HG02798 (cell line): Measurements from ENCODE around the gene NAALADL2.
"Not testable (repeated sequence)": the region's sequence is repeated elsewhere in the genome, so short reads cannot be mapped to it uniquely, and the experiment has no call there.

Experiments used
- ATAC-seq: cut with Tn5 transposase; IDR thresholded peaks from one replicate; pipeline ENCODE4 v1.9.1; 2021; ENCODE audit warnings: mild to moderate bottlenecking; ENCODE audit not compliant: unreplicated experiment, poor library complexity

Gene NAALADL2

DNA sequence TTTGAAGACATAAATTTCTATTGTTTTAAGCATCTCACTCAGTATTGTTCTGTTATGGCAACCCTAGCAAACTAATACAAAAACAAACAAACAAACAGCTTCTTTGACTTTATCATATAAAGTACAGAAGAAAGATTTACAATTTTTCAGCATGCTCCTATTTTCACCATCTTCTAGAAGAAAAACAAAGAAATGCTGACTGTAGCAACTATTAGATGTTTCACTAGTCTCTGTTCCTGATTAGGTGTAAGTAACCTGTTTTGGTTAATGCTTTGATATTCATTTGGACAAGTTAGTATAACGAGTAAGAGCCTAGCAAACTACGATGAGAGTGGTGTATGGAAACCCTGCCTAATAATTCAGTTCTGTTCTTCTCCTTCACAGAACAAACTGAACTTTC, 478.5 kb downstream of the NAALADL2 start:
- no peak for ATAC-seq

GRCh38 chr3:175338775-175339535, 479.8 kb downstream of the NAALADL2 start:
- peak; percentile 58 for ATAC-seq

DNA sequence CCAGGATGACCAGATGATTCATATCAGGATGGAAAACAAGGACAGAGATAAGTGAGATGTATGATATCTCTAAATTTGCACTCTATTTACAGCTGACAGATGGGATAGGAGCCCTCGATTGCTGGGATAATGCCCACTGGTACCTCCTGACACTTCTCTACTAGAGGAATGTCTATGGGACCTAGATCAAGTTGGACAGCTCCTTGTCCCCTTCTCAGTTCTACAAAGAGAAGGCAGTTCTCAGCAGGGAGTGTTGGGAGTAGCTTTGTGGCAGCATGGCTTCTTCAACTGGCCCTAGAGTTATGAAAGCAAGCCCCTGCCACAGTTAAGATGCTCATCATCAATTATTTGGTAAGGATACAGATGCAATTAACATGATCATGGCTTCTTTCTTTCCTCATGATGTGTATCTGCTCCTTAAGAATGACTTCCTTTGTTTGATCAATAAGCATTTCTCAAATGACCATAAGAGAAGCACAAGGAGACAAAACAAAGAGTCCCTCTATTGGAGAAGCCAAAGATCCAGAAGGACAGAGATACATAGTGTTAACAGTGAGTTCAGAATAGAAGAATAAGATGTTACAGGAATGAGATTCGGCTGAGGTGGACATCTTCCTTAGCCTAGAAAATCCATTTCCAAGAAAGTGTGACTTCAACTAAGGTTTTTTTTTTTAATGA, 481.3 kb downstream of the NAALADL2 start:
- no peak for ATAC-seq

- no peak for ATAC-seq
These were observed 483.1 kb downstream of the NAALADL2 start for GRCh38 chr3:175342196-175342595.

- no peak for ATAC-seq
These were observed 484.8 kb downstream of the NAALADL2 start for GRCh38 chr3:175343946-175344345.

DNA sequence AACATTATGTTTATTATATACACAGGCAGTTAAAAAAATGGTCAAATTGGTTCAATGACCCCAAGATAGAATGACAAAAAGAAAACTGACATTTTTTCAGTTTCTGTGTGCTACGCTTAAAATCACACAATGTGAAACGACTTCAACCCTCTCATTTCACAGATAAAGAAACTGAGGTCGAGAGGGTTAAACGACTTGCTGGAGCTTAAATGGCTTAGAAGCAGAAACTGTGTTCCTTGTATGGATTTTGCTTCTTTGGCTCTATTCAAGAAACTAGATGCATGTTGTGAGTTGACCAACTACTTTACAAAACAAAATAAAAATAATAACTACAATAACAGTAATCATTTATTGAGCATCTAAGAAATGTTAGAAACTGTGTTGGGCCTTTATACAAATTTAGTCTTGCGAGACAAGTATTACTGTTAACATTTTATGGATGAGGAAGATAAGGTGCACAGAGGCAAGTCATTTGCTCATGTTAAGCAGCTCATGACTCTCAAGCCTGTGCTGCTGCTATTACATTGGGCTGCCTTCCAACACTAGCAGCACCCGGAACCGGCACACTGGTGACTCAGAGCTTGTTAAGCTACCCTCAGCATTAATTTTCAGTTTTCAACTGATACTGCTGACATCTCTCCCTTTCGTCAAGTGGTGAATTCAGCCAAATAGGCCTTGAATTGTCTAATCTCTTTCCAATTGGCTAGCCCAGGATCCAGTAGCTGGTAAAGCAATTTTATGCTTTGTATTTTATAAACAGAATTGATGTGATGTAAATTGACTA, 487.6 kb downstream of the NAALADL2 start:
- peak; percentile 59 for ATAC-seq

DNA sequence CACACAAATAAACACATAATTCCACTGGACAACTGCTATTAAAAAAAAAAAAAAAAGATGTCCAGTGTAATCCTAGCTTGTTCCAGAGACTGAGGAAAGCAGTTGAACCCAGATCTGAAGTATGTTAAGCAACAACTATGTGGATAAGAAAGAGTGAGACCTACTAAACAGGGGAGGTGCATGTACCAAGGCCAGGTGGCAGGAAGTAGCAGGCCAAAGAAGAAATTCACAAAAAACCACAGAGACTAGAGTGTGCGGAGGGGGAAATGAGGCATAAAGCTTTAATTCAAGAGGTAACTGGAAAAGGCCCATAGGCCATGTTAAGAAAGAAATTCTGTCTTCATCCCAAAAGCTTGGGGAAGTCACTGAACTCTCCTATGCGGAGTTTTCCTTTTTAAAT, 490.0 kb downstream of the NAALADL2 start:
- ATAC-seq: peak; percentile 74

DNA sequence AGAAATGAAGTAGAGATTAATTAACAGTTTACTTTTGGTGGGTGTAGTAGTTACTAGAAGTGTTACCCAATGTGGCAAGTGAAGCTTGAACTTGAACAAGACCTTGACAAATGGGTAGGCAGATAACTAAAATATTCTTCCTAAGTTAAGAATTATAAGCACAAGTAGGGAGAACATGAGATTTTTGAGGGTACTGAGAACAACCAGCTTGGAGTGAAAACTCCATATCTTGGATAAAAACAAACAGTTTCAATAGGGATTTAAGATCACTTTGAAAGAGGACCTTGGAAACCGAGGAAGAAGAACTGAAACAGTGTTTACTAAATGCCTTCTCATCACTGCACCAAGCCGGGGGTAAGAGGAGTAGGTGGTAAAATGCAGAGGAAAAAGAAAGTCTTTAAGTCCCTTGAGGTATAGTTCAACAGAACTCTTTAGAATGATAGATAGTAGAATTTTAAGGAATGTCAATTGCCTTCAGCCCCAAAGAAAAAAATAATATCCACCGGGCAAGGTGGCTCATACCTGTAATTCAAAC, 496.7 kb downstream of the NAALADL2 start:
- ATAC-seq: no peak

DNA sequence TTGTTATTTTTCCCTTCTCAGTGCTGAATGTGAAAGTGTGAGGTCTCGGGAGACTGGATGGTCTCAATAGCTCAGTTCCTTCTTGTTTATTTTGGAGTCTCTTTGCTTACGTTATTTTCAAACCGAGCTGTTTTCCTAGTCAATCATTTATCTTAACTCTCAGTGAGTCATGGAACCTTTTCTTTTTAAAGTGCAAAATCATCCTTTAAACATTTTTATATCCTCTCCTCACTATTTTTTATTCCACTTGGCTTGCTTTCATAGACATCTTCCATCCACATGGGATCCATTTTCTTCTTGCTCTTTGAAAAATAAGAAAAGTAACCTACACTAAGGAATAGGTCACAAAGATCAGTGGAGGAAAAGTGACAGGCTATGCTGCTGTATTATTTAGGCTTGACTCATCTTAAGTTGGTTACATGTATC, 497.8 kb downstream of the NAALADL2 start:
- ATAC-seq: no peak

- ATAC-seq: no peak
These were observed 498.6 kb downstream of the NAALADL2 start for GRCh38 chr3:175357758-175358157.

DNA sequence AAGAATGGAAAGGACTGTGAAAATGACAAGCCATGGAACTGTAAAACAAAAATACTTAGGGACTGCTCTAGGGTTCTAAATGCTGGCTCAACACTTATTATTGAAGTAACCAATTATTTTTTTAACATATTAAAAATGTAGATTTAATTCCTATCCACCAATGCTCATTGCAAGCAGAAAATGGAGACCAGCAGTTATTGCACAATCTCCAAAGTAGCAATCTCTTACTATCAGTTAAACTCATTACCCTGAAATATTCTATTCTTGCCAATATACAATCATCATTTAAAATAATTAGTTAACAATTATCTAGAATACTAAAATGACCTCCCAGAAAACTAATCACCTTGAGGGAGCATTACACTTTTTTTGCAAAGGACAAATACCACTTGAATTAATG, 499.8 kb downstream of the NAALADL2 start:
- ATAC-seq: no peak

DNA sequence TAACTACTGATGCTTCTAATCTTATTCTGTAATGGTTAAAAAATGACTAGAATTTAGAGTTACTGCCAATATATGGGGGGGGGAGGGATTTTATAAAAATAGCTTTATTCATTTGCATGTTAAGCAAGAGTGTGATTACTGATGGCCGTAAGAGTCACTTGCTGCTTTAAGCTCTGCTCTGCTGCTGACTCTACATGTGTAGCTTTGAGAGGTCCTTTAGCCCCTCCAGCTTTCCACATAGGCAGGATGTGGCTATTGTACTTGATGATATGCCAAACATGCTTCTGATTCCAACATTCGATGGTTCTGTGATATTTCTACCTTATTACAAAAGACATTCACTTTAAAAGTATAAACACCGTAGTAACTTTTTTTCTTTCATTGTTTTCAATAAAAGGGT, 511.3 kb downstream of the NAALADL2 start:
- ATAC-seq: not testable (repeated sequence)

DNA sequence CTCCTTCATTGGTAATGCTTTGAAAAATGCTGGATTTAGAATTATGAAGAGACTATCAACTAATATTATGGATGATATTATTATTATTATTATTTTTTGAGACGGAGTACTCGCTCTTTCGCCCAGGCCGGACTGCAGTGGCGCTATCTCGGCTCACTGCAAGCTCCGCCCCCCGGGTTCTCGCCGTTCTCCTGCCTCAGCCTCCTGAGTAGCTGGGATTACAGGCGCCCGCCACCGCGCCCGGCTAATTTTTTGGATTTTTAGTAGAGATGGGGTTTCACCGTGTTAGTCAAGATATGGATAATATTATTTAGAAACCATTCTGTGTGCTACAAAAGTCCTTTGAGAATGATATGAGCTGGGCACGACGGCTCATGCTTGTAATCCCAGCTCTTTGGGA, 512.1 kb downstream of the NAALADL2 start:
- not testable (repeated sequence) for ATAC-seq

DNA sequence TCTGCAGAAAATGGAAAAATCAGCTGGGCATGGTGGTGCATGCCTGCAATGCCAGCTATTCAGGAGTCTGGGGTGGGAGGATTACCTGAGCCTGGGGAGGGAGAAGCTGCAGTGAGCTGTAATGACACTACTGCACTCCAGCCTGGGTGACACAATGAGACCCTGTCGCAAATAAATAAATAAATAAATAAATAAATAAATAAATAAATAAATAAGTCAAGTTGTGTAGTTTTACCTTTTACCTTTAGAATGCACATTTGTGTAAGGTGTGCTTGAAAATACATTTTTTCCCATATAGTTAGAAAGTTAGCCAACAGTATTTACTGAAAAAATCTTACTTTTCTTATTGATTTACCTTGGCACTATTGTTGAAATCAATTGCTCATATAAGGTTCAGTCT, 515.6 kb downstream of the NAALADL2 start:
- ATAC-seq: no peak

DNA sequence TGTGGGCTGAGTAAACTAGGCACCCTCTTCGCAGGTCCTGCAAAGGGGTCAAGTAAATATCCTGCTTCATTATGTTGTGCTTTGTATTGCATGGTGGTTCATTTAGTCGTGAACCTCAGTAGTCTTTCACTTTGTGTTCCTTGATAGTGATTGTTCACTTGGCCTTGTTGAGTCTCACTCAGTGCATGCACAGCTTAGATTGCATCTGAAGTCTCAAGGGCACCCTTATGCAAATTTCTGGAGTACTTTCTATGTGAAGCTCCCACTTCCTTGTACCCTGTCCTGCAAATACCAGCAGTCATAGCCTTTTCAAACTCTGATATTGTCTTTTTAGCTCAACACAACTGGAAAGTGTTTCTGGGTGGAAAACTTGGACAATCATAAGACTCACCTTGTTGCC, 519.2 kb downstream of the NAALADL2 start:
- peak; percentile 96 for ATAC-seq

DNA sequence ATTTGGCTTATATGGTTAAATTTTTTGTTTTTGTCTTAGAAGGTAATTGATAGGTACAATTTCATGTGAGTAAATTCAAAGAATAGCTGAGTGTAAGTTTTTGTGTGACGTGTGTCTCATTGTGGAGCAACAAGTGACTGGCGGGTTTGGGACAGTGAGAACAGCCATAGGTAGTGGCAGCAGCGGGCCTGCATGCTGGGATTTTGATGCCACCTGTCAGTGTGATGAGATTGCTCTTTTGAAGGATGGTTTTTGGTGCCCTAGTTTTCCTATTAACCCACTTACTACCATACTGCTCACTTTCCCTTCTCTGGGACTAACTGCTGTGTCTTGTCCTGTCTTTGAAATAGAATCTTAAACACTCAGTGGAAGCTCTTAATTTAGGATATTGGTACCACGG, 522.6 kb downstream of the NAALADL2 start:
- ATAC-seq: no peak

DNA sequence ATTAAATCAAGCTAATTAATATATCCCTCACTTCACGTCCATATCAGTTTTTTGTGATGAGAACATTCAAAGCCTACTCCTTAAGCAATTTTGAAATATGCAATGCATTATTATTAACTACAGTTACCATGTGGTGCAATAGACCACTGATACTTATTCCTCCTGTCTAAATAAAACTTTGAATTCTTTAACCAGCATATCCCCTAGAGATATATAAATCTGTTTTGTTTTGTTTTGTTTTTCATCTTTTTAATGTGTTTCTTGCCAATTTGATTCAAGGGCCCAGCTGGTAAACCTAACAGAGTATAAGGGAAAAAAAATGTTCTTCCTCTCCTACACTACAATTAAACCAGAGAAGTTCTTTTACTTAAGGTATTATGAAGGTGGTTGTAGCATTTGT, 524.2 kb downstream of the NAALADL2 start:
- no peak for ATAC-seq

GRCh38 chr3:175383813-175384212, 524.7 kb downstream of the NAALADL2 start:
- ATAC-seq: no peak

GRCh38 chr3:175384569-175384968, 525.4 kb downstream of the NAALADL2 start:
- ATAC-seq: no peak

- no peak for ATAC-seq
These were observed 527.5 kb downstream of the NAALADL2 start for GRCh38 chr3:175386630-175387029.

DNA sequence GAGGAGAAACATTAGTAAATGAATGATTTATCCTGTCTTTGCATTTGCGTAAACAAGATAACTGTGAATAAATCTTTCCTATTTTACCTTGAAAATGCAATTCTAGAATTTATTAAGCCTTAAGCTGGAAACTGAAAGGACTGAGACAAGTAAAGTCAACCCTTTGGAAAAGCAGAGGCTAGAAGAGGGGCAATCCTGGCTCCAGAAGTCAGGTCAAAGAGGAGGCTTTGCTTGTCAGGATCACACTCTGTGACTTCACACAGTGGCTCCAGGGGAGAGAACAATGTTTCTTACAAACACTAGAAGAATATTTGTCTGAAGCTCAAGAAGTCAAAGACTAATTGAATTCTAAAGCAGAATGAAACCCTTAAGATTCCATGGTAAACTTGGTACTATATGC, 530.4 kb downstream of the NAALADL2 start:
- no peak for ATAC-seq
